ENCODE data around the gene JUP.

JUP gene

DNA sequence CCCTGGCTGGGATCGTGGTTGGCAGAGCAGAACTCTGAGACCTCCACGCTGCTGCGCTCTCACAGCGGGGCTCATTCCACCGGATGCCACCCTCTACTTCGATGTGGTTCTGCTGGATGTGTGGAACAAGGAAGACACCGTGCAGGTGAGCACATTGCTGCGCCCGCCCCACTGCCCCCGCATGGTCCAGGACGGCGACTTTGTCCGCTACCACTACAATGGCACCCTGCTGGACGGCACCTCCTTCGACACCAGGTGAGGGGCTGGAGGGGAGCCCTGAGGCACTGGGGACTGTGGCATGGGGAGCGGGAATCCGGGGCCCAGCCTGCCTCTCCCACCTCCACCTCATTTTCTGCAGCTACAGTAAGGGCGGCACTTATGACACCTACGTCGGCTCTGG, 31.5 kb upstream of the JUP start:
- no peak overlapping the region for H3K9ac ChIP-seq (ENCODE audit: low read length)
- no peaks in the 10 kb centered on the region for H3K9me2 ChIP-seq (replicated peaks; ENCODE audit: insufficient read depth, low read length)
- no peak overlapping the region for H3K4me2 ChIP-seq (ENCODE audit: low read depth, low read length, poor library complexity, severe bottlenecking)

DNA sequence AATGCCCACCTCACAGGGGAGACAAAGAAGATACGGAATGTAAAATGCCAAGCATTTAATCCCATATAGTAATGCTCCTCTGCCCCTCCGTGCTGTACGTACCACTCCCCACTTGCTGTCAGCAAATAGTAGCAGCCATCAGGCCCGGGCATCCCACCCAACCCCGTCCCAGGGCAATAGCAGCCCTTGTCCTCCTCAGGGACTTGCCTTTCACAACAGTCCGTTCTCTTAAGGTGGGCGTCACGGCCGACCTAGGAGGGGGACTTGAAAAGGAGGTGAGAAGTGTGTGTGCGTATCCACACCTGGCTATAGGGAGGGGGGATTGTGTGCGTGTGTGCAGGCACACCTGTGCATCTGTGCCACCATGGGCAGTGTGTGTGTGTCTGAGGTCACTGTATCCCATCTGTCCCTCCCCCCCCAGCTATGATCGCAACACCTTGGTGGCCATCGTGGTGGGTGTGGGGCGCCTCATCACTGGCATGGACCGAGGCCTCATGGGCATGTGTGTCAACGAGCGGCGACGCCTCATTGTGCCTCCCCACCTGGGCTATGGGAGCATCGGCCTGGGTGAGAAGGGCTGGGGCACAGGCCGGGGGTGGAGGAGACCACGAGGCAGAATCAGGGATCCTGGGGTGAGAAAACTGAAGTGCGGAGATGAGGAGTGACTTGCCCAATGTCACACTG, 30.3 kb upstream of the JUP start:
- TF ChIP-seq, protein P1, sequence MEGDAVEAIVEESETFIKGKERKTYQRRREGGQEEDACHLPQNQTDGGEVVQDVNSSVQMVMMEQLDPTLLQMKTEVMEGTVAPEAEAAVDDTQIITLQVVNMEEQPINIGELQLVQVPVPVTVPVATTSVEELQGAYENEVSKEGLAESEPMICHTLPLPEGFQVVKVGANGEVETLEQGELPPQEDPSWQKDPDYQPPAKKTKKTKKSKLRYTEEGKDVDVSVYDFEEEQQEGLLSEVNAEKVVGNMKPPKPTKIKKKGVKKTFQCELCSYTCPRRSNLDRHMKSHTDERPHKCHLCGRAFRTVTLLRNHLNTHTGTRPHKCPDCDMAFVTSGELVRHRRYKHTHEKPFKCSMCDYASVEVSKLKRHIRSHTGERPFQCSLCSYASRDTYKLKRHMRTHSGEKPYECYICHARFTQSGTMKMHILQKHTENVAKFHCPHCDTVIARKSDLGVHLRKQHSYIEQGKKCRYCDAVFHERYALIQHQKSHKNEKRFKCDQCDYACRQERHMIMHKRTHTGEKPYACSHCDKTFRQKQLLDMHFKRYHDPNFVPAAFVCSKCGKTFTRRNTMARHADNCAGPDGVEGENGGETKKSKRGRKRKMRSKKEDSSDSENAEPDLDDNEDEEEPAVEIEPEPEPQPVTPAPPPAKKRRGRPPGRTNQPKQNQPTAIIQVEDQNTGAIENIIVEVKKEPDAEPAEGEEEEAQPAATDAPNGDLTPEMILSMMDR (IDR thresholded peaks at IDR 0.05; ENCODE audit: insufficient read depth, low read length, poor library complexity, severe bottlenecking): no peak
- no peak for TF ChIP-seq EZH2phosphoT487 (conservative IDR thresholded peaks at IDR 0.05; ENCODE audit: low read length)
- H4K20me1 ChIP-seq (ENCODE audit: low read depth, low read length): no peaks in the 10 kb centered on the region
- H3F3A ChIP-seq (ENCODE audit: insufficient read depth): no peaks in the 10 kb centered on the region
- H3K27me3 ChIP-seq (ENCODE audit: low read length): no peaks in the 10 kb centered on the region
- no peaks in the 10 kb centered on the region for H3K79me2 ChIP-seq (ENCODE audit: insufficient read depth, low read length)
- H3K36me3 ChIP-seq (ENCODE audit: low read length): no peaks in the 10 kb centered on the region
- no peaks in the 10 kb centered on the region for H3K9me2 ChIP-seq (replicated peaks; ENCODE audit: insufficient read depth, low read length)
- H3K4me3 ChIP-seq (ENCODE audit: insufficient read depth, low read length, poor library complexity, severe bottlenecking): no peak overlapping the region
- no peak overlapping the region for H3K27ac ChIP-seq (ENCODE audit: low read depth, low read length)
- H3K9me3 ChIP-seq (ENCODE audit: insufficient read depth, low read length): no peaks in the 10 kb centered on the region
- H2AFZ ChIP-seq (ENCODE audit: low read depth, low read length, severe bottlenecking): no peak overlapping the region
- no peak overlapping the region for H3K4me2 ChIP-seq (ENCODE audit: low read depth, low read length, poor library complexity, severe bottlenecking)
- H3K9ac ChIP-seq (ENCODE audit: low read length): no peak overlapping the region

More for the DNA sequence above, 31.5 kb upstream of the JUP start:
- no peaks in the 10 kb centered on the region for H3K9me3 ChIP-seq (ENCODE audit: insufficient read depth, low read length)
- H3K27me3 ChIP-seq (ENCODE audit: low read length): no peaks in the 10 kb centered on the region
- TF ChIP-seq, protein P1 (IDR thresholded peaks at IDR 0.05; ENCODE audit: insufficient read depth, low read length, poor library complexity, severe bottlenecking): no peak
- TF ChIP-seq EZH2phosphoT487 (conservative IDR thresholded peaks at IDR 0.05; ENCODE audit: low read length): no peak
- H3K4me3 ChIP-seq (ENCODE audit: insufficient read depth, low read length, poor library complexity, severe bottlenecking): no peak overlapping the region
- H2AFZ ChIP-seq (ENCODE audit: low read depth, low read length, severe bottlenecking): no peak overlapping the region
- H3K36me3 ChIP-seq (ENCODE audit: low read length): no peaks in the 10 kb centered on the region
- H3F3A ChIP-seq (ENCODE audit: insufficient read depth): no peaks in the 10 kb centered on the region
- no peaks in the 10 kb centered on the region for H4K20me1 ChIP-seq (ENCODE audit: low read depth, low read length)
- no peak overlapping the region for H3K27ac ChIP-seq (ENCODE audit: low read depth, low read length)
- H3K79me2 ChIP-seq (ENCODE audit: insufficient read depth, low read length): no peaks in the 10 kb centered on the region

DNA sequence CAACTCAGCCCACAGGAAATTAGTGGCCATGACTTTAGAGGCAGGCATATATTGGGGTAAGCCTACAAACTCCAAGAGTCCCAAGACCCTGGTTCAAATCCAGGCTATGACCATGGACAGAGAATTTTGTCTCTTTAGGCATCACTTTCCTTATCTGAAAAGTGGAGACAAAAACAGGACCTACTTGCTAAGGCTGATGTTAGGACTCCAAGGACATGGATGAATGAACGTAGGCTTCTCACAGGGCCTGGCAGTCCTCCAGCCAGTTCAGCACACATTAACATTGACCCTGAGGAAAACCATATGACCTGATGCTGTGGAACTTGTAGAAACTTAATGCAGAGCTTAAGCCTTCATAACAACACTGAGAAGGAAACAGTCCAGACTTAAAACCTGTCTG, 27.7 kb upstream of the JUP start:
- no peak overlapping the region for H3K27ac ChIP-seq (ENCODE audit: low read depth, low read length)
- no peak overlapping the region for H3K4me2 ChIP-seq (ENCODE audit: low read depth, low read length, poor library complexity, severe bottlenecking)
- no peak overlapping the region for H3K4me3 ChIP-seq (ENCODE audit: insufficient read depth, low read length, poor library complexity, severe bottlenecking)

More for the DNA sequence above, 27.7 kb upstream of the JUP start:
- H4K20me1 ChIP-seq (ENCODE audit: low read depth, low read length): no peaks in the 10 kb centered on the region
- no peak overlapping the region for H2AFZ ChIP-seq (ENCODE audit: low read depth, low read length, severe bottlenecking)
- no peak overlapping the region for H3K9ac ChIP-seq (ENCODE audit: low read length)
- H3K9me3 ChIP-seq (ENCODE audit: insufficient read depth, low read length): no peaks in the 10 kb centered on the region
- no peaks in the 10 kb centered on the region for H3K27me3 ChIP-seq (ENCODE audit: low read length)
- no peaks in the 10 kb centered on the region for H3K36me3 ChIP-seq (ENCODE audit: low read length)
- no peaks in the 10 kb centered on the region for H3K9me2 ChIP-seq (replicated peaks; ENCODE audit: insufficient read depth, low read length)
- no peak for TF ChIP-seq EZH2phosphoT487 (conservative IDR thresholded peaks at IDR 0.05; ENCODE audit: low read length)
- TF ChIP-seq, protein P1 (IDR thresholded peaks at IDR 0.05; ENCODE audit: insufficient read depth, low read length, poor library complexity, severe bottlenecking): no peak
- H3F3A ChIP-seq (ENCODE audit: insufficient read depth): no peaks in the 10 kb centered on the region
- H3K79me2 ChIP-seq (ENCODE audit: insufficient read depth, low read length): no peaks in the 10 kb centered on the region

Measured in SU-DHL-6 (cell line).